Epithelial cell of proximal tubule (primary cell): Measurements from ENCODE around the gene PFN1. TPM values are rescaled to one million over a fixed set of nuclear protein-coding genes. Genes with fewer than 3 reads are reported as not detected.
A peak's percentile ranks its signal among the peaks of the same experiment; 100 is the strongest.
"Not testable (repeated sequence)": the region's sequence is repeated elsewhere in the genome, so short reads cannot be mapped to it uniquely, and the experiment has no call there.

Source experiments
- DNase-seq: peaks from one replicate; pipeline ENCODE4 v3.0.0-alpha.2; 2011; ENCODE audit warnings: low read depth
- H3K4me3 ChIP-seq: 2 replicates; pipeline ENCODE4 v1.5.1; 2011; ENCODE audit warnings: low read depth, mild to moderate bottlenecking, low read length
- CTCF ChIP-seq: conservative IDR thresholded peaks from 2 replicates; pipeline ENCODE4 v1.5.1; 2012; ENCODE audit warnings: low read depth, mild to moderate bottlenecking, low read length
- total RNA-seq: library from RNA; depleted of rRNA; stranded (reverse); fragments of >200 nt; gene quantifications from 2 replicates; pipeline ENCODE4 v1.2.3, GENCODE V29; 2015

Gene PFN1
- total RNA-seq, 1 donor from 2014 or later, result 1,802 TPM

GRCh38 chr17:4921320-4921719, 27.0 kb downstream of the PFN1 start:
- no peak for DNase-seq
- TF ChIP-seq CTCF, result no peak
- H3K4me3 ChIP-seq, result no peak overlapping the region

DNA sequence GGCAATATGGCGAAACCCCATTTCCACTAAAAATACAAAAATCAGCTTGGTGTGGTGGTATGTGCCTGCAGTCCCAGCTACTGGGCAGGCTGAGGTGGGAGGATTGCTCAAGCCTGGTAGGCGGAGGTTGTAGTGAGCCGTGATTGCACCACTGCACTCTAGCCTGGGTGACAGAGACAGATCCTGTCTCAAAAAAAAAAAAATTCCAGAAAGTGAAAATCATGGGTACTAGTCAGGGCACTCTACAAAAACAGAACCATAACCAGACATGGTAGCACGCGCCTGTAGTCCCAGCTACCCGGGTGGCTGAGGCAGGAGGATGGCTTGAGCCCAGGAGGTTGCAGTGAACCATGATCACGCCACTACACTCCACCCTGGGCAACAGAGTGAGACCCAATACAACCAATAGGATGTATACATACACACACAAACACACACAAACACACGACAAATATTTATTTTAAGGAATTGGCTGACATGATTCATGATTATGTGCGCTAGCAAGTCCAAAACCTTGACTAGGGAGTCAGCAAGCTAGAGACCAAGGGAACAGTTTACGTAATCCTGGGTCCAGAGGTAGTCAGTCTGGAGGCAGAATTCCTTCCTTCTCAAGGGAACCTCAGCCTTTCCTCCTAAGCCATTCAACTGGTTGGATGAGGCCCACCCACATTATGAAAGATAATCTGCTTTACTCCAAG, 27.8 kb downstream of the PFN1 start:
- no peak for TF ChIP-seq CTCF
- DNase-seq, result no peak
- no peak overlapping the region for H3K4me3 ChIP-seq

- no peak for TF ChIP-seq CTCF
- no peak overlapping the region for H3K4me3 ChIP-seq
- no peak for DNase-seq
These were observed 28.8 kb downstream of the PFN1 start for GRCh38 chr17:4919511-4920047.

DNA sequence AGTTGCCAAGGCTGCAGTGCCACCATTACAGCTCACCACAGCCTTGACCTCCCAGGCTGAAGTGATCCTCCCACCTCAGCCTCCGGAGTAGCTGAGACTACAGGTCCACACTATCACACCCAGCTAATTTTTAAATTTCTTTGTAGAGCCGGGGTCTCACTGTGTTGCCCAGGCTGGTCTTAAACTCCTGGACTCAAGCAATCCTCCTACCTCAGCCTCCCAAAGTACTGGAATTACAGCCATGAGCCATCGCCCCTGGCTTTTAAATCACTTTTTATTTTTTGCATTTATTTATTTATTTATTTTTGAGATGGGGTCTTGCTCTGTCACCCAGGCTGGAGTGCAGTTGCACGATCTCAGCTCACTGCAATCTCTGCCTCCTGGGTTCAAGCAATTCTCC, 33.8 kb downstream of the PFN1 start:
- not testable (repeated sequence) for DNase-seq, H3K4me3 ChIP-seq

GRCh38 chr17:4913994-4914393, 34.3 kb downstream of the PFN1 start:
- peak; percentile 2 for TF ChIP-seq CTCF

GRCh38 chr17:4908711-4909496, 39.4 kb downstream of the PFN1 start:
- DNase-seq, result peak; percentile 81
- H3K4me3 ChIP-seq, result no peak overlapping the region
- TF ChIP-seq CTCF, result peak; percentile 80

More at GRCh38 chr17:4913994-4914393, 34.3 kb downstream of the PFN1 start:
- H3K4me3 ChIP-seq, result no peak overlapping the region
- no peak for DNase-seq

GRCh38 chr17:4908301-4908700, 40.0 kb downstream of the PFN1 start:
- H3K4me3 ChIP-seq, result no peak overlapping the region
- DNase-seq, result no peak
- TF ChIP-seq CTCF, result no peak

DNA sequence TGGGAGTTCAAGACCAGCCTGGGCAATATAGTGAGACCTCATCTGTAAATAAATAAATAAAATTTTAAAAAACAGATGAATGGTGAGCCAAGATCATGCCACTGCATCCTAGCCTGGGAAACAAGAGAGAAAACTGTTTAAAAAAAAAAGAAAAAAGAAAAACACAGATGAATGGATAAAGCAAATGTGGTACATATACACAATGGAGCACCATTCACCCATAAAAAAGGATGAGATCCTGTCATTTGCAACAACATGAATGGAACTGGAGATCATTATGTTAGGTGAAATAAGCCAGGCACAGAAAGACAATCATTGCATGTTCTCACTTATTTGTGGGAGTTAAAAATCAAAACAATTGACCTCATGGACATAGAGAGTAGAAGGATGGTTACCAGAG, 41.7 kb downstream of the PFN1 start:
- DNase-seq, H3K4me3 ChIP-seq: not testable (repeated sequence)
